Stimulated activated CD4-positive, alpha-beta T cell treated with anti-CD3 and anti-CD28 coated beads, Interleukin-15, amount 100 ng/mL, for 1 hour (primary cell): ENCODE results near the gene SLC5A9.

Source experiments
- DNase-seq, 2 donors: peaks; one replicate each; pipeline ENCODE4 v3.0.0-alpha.2; 2020; ENCODE audit warnings: low read depth in 1 of 2, low spot score in 1 of 2

SLC5A9 gene

GRCh38 chr1:48222501-48223242 lies at the start of gene SLC5A9:
SLC5A9 (plus strand) TSS chr1:48222716; CDS start chr1:48222737, 21 bp downstream.
- no peak for DNase-seq

- no peak for DNase-seq
Measured at GRCh38 chr1:48175116-48175515, 47.4 kb upstream of the SLC5A9 start.

- no peak for DNase-seq
Measured at GRCh38 chr1:48177257-48177656, 45.3 kb upstream of the SLC5A9 start.

- DNase-seq = no peak
Measured at GRCh38 chr1:48181669-48182367, 40.7 kb upstream of the SLC5A9 start.

- DNase-seq = no peak
Measured at GRCh38 chr1:48182439-48182838, 40.1 kb upstream of the SLC5A9 start.

GRCh38 chr1:48186306-48186839 lies 36.1 kb upstream of the SLC5A9 start:
- no peak for DNase-seq

- DNase-seq = no peak
Measured at GRCh38 chr1:48187969-48188563, 34.5 kb upstream of the SLC5A9 start.

GRCh38 chr1:48190881-48191280 lies 31.6 kb upstream of the SLC5A9 start:
- no peak for DNase-seq

GRCh38 chr1:48194801-48195200 lies 27.7 kb upstream of the SLC5A9 start:
- no peak for DNase-seq

- no peak for DNase-seq
Measured at GRCh38 chr1:48196237-48196636, 26.3 kb upstream of the SLC5A9 start.

GRCh38 chr1:48198970-48199369 lies 23.5 kb upstream of the SLC5A9 start:
- DNase-seq = no peak

- DNase-seq = no peak
Measured at GRCh38 chr1:48200166-48200900, 22.2 kb upstream of the SLC5A9 start.

- peak; percentile 12 to 32 for DNase-seq
Measured at GRCh38 chr1:48202030-48202752, 20.3 kb upstream of the SLC5A9 start.

GRCh38 chr1:48203287-48203900 lies 19.1 kb upstream of the SLC5A9 start:
- no peak for DNase-seq

- no peak for DNase-seq
Measured at GRCh38 chr1:48205522-48205921, 17.0 kb upstream of the SLC5A9 start.

GRCh38 chr1:48206371-48206770 lies 16.1 kb upstream of the SLC5A9 start:
- DNase-seq = no peak

GRCh38 chr1:48207131-48207530 lies 15.4 kb upstream of the SLC5A9 start:
- no peak for DNase-seq

GRCh38 chr1:48207536-48208075 lies 14.9 kb upstream of the SLC5A9 start:
- DNase-seq = no peak

GRCh38 chr1:48208251-48208650 lies 14.3 kb upstream of the SLC5A9 start:
- DNase-seq = no peak

GRCh38 chr1:48208652-48209051 lies 13.9 kb upstream of the SLC5A9 start:
- no peak for DNase-seq
